GM18861 (cell line): ENCODE data around the gene MAN1A1.

Source experiments
- ATAC-seq: cut with Tn5 transposase; IDR thresholded peaks from one replicate; pipeline ENCODE4 v1.9.1; 2021; ENCODE audit not compliant: unreplicated experiment

The MAN1A1 gene

GRCh38 chr6:119205911-119206618 is 143.5 kb downstream of the MAN1A1 start:
- peak; percentile 74 for ATAC-seq

- ATAC-seq: no peak
Measured at GRCh38 chr6:119204719-119205118, 144.8 kb downstream of the MAN1A1 start.

- no peak for ATAC-seq
Measured at GRCh38 chr6:119201480-119201879, 148.1 kb downstream of the MAN1A1 start.

GRCh38 chr6:119200512-119201175 is 148.9 kb downstream of the MAN1A1 start:
- ATAC-seq: no peak

GRCh38 chr6:119197271-119197670 is 152.3 kb downstream of the MAN1A1 start:
- no peak for ATAC-seq

- no peak for ATAC-seq
Measured at GRCh38 chr6:119196715-119197114, 152.8 kb downstream of the MAN1A1 start.

GRCh38 chr6:119195848-119196247 is 153.7 kb downstream of the MAN1A1 start:
- no peak for ATAC-seq

GRCh38 chr6:119195204-119195603 is 154.4 kb downstream of the MAN1A1 start:
- no peak for ATAC-seq

GRCh38 chr6:119193707-119194106 is 155.9 kb downstream of the MAN1A1 start:
- ATAC-seq: no peak

- no peak for ATAC-seq
Measured at GRCh38 chr6:119192200-119192599, 157.4 kb downstream of the MAN1A1 start.

GRCh38 chr6:119190176-119190575 is 159.4 kb downstream of the MAN1A1 start:
- ATAC-seq: no peak

- ATAC-seq: no peak
Measured at GRCh38 chr6:119189498-119189897, 160.1 kb downstream of the MAN1A1 start.

- no peak for ATAC-seq
Measured at GRCh38 chr6:119187596-119187995, 162.0 kb downstream of the MAN1A1 start.

- ATAC-seq: no peak
Measured at GRCh38 chr6:119186490-119186889, 163.1 kb downstream of the MAN1A1 start.

GRCh38 chr6:119184008-119184648 is 165.4 kb downstream of the MAN1A1 start:
- no peak for ATAC-seq

- no peak for ATAC-seq
Measured at GRCh38 chr6:119183457-119183856, 166.1 kb downstream of the MAN1A1 start.

- ATAC-seq: no peak
Measured at GRCh38 chr6:119182875-119183274, 166.7 kb downstream of the MAN1A1 start.

GRCh38 chr6:119182216-119182803 is 167.3 kb downstream of the MAN1A1 start:
- no peak for ATAC-seq

- ATAC-seq: no peak
Measured at GRCh38 chr6:119181046-119181445, 168.5 kb downstream of the MAN1A1 start.

GRCh38 chr6:119179842-119180241 is 169.7 kb downstream of the MAN1A1 start:
- ATAC-seq: no peak

- no peak for ATAC-seq
Measured at GRCh38 chr6:119179062-119179461, 170.5 kb downstream of the MAN1A1 start.

GRCh38 chr6:119176445-119176844 is 173.1 kb downstream of the MAN1A1 start:
- no peak for ATAC-seq
